ENCODE results near the gene GALNT3.

Gene GALNT3

GRCh38 chr2:165762723-165763122 is 31.3 kb downstream of the GALNT3 start (continued):
- TF ChIP-seq PRDM6 (tag by site-specific recombination; IDR thresholded peaks at IDR 0.05), result peak; percentile 4; the same call in 1 of the 2 replicates
- TF ChIP-seq ZNF510 (tag by site-specific recombination; IDR thresholded peaks at IDR 0.05; ENCODE audit: insufficient replicate concordance), result no peak
- TF ChIP-seq ZNF501 (tag by site-specific recombination; IDR thresholded peaks at IDR 0.05), result no peak
- TF ChIP-seq, protein P1, sequence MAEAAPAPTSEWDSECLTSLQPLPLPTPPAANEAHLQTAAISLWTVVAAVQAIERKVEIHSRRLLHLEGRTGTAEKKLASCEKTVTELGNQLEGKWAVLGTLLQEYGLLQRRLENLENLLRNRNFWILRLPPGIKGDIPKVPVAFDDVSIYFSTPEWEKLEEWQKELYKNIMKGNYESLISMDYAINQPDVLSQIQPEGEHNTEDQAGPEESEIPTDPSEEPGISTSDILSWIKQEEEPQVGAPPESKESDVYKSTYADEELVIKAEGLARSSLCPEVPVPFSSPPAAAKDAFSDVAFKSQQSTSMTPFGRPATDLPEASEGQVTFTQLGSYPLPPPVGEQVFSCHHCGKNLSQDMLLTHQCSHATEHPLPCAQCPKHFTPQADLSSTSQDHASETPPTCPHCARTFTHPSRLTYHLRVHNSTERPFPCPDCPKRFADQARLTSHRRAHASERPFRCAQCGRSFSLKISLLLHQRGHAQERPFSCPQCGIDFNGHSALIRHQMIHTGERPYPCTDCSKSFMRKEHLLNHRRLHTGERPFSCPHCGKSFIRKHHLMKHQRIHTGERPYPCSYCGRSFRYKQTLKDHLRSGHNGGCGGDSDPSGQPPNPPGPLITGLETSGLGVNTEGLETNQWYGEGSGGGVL (tag by site-specific recombination; IDR thresholded peaks at IDR 0.05), result no peak
- TF ChIP-seq ZBTB44 (tag by site-specific recombination; IDR thresholded peaks at IDR 0.05), result peak; percentile 60; the same call in 1 of the 2 replicates
- 0 out of 2 replicates have a peak, but pooled peaks have one; percentile 43 for TF ChIP-seq ZNF692 (tag by site-specific recombination; IDR thresholded peaks at IDR 0.05)
- TF ChIP-seq YY1 (tag by site-specific recombination; IDR thresholded peaks at IDR 0.05), result no peak

DNA sequence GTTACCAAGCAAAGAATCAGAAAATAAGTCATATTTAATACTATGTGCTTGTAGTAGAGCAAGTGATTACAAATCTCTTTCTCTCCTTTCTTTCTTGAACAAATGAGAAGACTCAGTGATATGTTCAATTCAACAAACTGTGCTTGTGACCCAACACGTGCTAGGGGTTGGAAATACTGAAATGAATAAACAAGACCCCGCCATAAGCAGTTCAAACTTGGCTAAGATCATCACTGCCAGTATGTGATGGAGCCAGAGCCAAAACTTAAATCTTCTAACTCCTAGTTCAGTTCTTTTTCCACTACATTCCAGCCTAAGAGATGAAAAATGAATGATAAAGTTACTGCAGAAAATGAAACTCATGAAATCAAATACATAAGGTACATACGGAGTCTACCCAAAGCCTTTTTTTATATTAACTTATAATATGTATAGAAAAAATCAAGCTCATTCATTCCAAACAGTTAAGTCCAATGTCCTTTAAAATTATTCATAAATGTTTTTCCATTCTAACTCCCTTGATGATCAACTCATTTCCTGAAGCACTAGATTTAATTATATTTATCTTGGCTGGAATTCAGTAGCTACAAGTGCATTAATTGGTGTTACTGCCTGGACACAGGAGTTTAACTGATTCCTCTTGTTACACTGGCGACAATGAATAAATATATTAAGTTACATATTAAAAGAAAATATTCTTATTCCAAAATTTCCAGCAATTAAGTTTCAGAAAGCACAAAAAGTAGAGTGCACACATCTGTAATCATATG is 36.0 kb downstream of the GALNT3 start:
- CTCF ChIA-PET, result no interaction called here
- no peak for TF ChIP-seq BCL6B (tag by site-specific recombination; IDR thresholded peaks at IDR 0.05)
- no peak for TF ChIP-seq ZNF544 (tag by site-specific recombination; IDR thresholded peaks at IDR 0.05)
- peak; percentile 66; the same call in 1 of the 2 replicates for TF ChIP-seq SCRT1 (tag by site-specific recombination; IDR thresholded peaks at IDR 0.05; ENCODE audit: borderline replicate concordance)
- TF ChIP-seq ZNF558 (tag by site-specific recombination; IDR thresholded peaks at IDR 0.05), result no peak
- peak; percentile 81 for TF ChIP-seq BCL11A (tag by site-specific recombination; IDR thresholded peaks at IDR 0.05; ENCODE audit: low read depth)
- TF ChIP-seq MYNN (tag by site-specific recombination; IDR thresholded peaks at IDR 0.05; ENCODE audit: borderline replicate concordance), result no peak
- TF ChIP-seq ZNF596 (tag by site-specific recombination; IDR thresholded peaks at IDR 0.05), result no peak
- TF ChIP-seq ZNF391 (tag by site-specific recombination; IDR thresholded peaks at IDR 0.05; ENCODE audit: borderline replicate concordance, low read depth), result no peak
- TF ChIP-seq ZNF148 (tag by site-specific recombination; IDR thresholded peaks at IDR 0.05; ENCODE audit: borderline replicate concordance), result no peak
- no peak for TF ChIP-seq HOXA7 (CRISPR knock-in tag; IDR thresholded peaks at IDR 0.05; ENCODE audit: borderline replicate concordance)
- TF ChIP-seq PRDM10 (tag by site-specific recombination; IDR thresholded peaks at IDR 0.05), result no peak
- TF ChIP-seq ZNF366 (tag by site-specific recombination; conservative IDR thresholded peaks at IDR 0.05), result peak; percentile 43; the same call in 1 of the 2 replicates
- TF ChIP-seq ZNF48 (tag by site-specific recombination; IDR thresholded peaks at IDR 0.05), result no peak

More for the DNA sequence above, 36.0 kb downstream of the GALNT3 start:
- Histone ChIP-seq H3K27ac (ENCODE audit: extremely low read depth, low read depth, low read length) (no peak overlapping the region), H3K36me3 (ENCODE audit: control insufficient read depth in 2 of 2, insufficient read depth in 1 of 2, low read length in 2 of 2) (peaks cover 0 to 4% of the 10 kb centered on the region in 2 experiments; a peak in 2 of 3 replicates), H3K4me3 (ENCODE audit: low read depth, low read length) (no peak overlapping the region), H3K9me3 (ENCODE audit: control insufficient read depth, insufficient read depth, low read depth, low read length) (no peaks in the 10 kb centered on the region), H3K4me1 (ENCODE audit: control insufficient read depth, insufficient read depth, low read length) (peaks cover 38% of the 10 kb centered on the region)
- POLR2A ChIA-PET, result no interaction called here
